BJ (cell line): ENCODE data around the gene GPATCH3. TPM values are rescaled to one million over a fixed set of nuclear protein-coding genes. Genes with fewer than 3 reads are reported as not detected.

Source experiments
- CTCF ChIA-PET: fragments of 350-600 bp; formaldehyde crosslinking; extraction: SDS; loops from one replicate; lab custom pipeline; 2021; ENCODE audit warnings: antibody characterized with exemption, inconsistent platforms; lab: Yijun Ruan, JAX
- POLR2A ChIA-PET: fragments of 300-600 bp; sonication (Branson Sonifier 250); formaldehyde crosslinking; extraction: SDS; loops from one replicate; lab custom pipeline; 2021; ENCODE audit warnings: antibody characterized with exemption; lab: Charles Lee
- DNase-seq: peaks from one replicate; pipeline ENCODE4 v3.0.0-alpha.2; 2011; ENCODE audit warnings: low read depth
- H3K27me3 ChIP-seq: 2 replicates; pipeline ENCODE4 v1.6.0; 2011; ENCODE audit warnings: low read length; ENCODE audit not compliant: control insufficient read depth, insufficient read depth
- H3K36me3 ChIP-seq: 2 replicates; pipeline ENCODE4 v1.5.1; 2011; ENCODE audit warnings: low read length; ENCODE audit not compliant: control insufficient read depth, insufficient read depth
- H3K4me3 ChIP-seq: 2 replicates; pipeline ENCODE4 v1.5.1; 2011; ENCODE audit warnings: low read depth, mild to moderate bottlenecking, control low read depth, low read length
- polyA plus RNA-seq: library from polyadenylated mRNA; depleted of rRNA; stranded (reverse); fragments of >200 nt; gene quantifications from 2 replicates; pipeline ENCODE4 v1.2.3, GENCODE V29; 2011
- TF ChIP-seq, protein P1 (sequence below): IDR thresholded peaks from 2 replicates; pipeline ENCODE4 v1.5.1; 2011; ENCODE audit warnings: low read depth, mild to moderate bottlenecking, control low read depth, inconsistent platforms, low read length, moderate library complexity; ENCODE audit not compliant: insufficient read depth

The GPATCH3 gene
- polyA plus RNA-seq, 1 experiment = 12.2 TPM

DNA sequence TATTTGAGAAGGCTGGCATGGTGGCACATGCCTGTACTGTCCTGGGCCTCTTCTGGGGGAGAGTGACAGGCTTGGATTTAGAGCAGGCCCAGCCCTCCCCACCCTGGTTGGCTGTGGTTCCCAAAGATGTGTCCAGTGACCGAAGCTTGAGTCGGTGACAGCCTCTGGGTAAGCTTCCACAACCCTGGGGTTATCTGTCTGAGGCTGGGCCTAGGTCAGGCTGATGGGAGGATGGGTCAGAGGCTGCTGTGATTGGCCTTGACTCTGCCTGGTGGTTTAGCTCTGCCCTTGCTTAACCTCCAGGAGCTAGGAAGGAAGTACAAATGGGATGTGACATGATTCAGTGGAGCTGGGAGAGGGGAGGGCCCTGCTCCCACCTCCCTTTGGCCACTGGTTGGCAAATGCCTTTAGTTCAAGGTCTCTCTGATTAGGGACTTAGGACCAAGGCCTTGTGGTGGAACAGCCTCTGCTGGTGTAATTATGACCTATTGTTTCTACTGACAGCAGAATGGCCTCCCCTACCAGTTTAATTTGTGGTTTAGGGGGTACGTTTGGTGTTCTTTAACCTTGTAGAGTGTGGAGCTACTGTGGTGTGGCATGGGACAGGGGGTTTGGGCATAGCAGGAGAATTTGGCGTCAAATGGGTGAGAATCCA lies 37.9 kb upstream of the GPATCH3 start:
- TF ChIP-seq, protein P1, sequence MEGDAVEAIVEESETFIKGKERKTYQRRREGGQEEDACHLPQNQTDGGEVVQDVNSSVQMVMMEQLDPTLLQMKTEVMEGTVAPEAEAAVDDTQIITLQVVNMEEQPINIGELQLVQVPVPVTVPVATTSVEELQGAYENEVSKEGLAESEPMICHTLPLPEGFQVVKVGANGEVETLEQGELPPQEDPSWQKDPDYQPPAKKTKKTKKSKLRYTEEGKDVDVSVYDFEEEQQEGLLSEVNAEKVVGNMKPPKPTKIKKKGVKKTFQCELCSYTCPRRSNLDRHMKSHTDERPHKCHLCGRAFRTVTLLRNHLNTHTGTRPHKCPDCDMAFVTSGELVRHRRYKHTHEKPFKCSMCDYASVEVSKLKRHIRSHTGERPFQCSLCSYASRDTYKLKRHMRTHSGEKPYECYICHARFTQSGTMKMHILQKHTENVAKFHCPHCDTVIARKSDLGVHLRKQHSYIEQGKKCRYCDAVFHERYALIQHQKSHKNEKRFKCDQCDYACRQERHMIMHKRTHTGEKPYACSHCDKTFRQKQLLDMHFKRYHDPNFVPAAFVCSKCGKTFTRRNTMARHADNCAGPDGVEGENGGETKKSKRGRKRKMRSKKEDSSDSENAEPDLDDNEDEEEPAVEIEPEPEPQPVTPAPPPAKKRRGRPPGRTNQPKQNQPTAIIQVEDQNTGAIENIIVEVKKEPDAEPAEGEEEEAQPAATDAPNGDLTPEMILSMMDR = no peak
- ChIA-PET CTCF (no interaction called here), POLR2A (interaction anchor here (0.6 kb wide), 1 partner anchor 361 kb away, joined by 3 read pairs; no protein-coding TSS in a partner anchor)
- Histone ChIP-seq H3K27me3 (no peaks in the 10 kb centered on the region), H3K4me3 (no peak overlapping the region), H3K36me3 (peaks cover 17% of the 10 kb centered on the region)
- no peak for DNase-seq

DNA sequence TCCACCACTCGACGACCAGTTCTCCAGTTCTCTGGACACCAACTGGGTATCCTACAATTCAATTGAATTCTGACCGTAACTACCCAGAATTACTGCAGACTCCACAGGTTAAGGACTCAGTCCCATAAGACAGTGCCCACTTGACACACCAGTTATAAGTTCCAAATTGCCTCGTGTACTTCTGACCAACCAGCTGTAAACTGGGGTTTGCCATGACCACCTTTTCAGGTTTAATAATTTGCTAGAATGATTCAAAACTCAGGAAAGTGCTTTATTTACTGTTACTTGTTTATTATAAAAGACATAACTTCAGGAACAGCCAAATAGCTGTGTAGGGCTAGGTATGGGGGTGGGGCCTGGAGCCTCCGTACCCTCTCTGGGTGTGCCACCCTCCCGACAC lies 36.6 kb upstream of the GPATCH3 start:
- Histone ChIP-seq H3K36me3 (peaks cover 8% of the 10 kb centered on the region), H3K4me3 (no peak overlapping the region), H3K27me3 (no peaks in the 10 kb centered on the region)
- no peak for DNase-seq
- TF ChIP-seq, protein P1 = no peak
- ChIA-PET POLR2A (no interaction called here), CTCF (no interaction called here)

DNA sequence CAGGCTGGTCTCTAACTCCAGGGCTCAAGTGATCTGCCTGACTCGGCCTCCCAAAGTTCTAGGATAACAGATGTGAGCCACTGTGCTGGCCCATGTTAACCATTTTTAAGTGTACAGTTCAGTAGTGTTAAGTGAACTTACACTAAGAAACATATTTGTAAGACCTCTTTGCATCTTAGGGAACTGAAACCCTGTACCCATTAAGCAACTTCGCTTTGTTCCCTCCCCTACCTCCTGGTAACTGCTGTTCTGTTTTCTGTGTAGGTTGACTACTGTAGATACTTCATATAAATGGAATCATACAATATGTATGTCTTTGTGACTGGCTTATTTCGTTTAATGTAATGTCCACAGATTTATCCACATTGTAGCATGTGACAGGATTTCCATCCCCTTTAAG lies 32.3 kb upstream of the GPATCH3 start:
- no peak for DNase-seq
- CTCF ChIA-PET = no interaction called here
- TF ChIP-seq, protein P1 = no peak
- Histone ChIP-seq H3K27me3 (no peaks in the 10 kb centered on the region), H3K4me3 (no peak overlapping the region), H3K36me3 (peaks cover 5% of the 10 kb centered on the region)
- POLR2A ChIA-PET = no interaction called here

DNA sequence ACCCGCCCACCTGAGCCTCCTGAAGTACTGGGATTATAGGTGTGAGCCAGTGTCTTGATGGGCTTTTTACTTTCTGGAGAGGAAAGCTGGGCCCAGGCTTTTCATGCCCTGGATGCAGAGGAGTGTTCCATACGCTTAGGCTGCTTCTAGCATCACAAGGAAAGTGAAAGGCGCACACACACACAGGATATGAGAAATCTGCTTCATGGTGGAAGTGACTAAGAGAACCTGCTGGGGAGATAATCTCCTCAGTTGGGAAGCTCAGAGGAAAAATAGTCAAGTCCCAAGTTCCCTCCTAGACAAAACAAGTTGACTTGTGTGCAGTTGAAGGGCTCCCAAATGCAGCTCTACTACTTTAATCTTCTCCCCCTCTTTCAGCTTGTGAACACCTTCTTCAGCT lies 23.4 kb upstream of the GPATCH3 start:
- Histone ChIP-seq H3K4me3 (no peak overlapping the region), H3K27me3 (no peaks in the 10 kb centered on the region), H3K36me3 (peaks cover 4% of the 10 kb centered on the region)
- no peak for DNase-seq
- TF ChIP-seq, protein P1 = no peak
- CTCF ChIA-PET = interaction anchor here (0.7 kb wide), 1 partner anchor 264 kb away, joined by 3 read pairs; no protein-coding TSS in a partner anchor
- POLR2A ChIA-PET = no interaction called here

DNA sequence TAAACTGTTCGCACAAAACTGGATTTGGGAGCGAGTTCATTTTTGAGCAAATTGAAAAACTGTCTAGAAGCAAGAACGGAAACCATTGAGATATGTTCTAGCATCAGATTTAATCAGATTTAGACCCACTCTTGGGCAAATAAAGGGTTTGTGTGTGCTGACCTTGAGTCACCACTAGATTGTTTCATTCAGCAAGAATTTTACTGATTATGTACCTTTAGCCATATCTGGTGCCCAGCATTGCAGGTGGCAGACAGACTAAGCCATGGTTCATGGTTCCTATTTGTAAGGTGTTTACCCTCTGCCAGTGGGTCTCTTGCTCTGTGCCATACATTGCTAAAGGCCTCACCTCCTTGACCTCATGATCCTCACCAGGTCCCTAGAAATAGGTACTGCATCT lies 22.6 kb upstream of the GPATCH3 start:
- TF ChIP-seq, protein P1 = no peak
- Histone ChIP-seq H3K27me3 (no peaks in the 10 kb centered on the region), H3K36me3 (peaks cover 4% of the 10 kb centered on the region), H3K4me3 (peak overlapping the region; percentile 100)
- POLR2A ChIA-PET = no interaction called here
- DNase-seq = no peak
- CTCF ChIA-PET = no interaction called here
